OCI-LY1 (cell line): ENCODE measurements around the gene NABP2.

Experiments used
- CTCF ChIP-seq: fragments of 200-600 bp; sonication (generic), shearing (Covaris generic); IDR thresholded peaks from 2 replicates; pipeline ENCODE4 v1.5.1; 2017; ENCODE audit warnings: mild to moderate bottlenecking, antibody characterized with exemption, low read length, moderate library complexity, mixed read lengths
- EZH2 ChIP-seq: fragments of 200-600 bp; sonication (generic), shearing (Covaris generic); IDR thresholded peaks from 2 replicates; pipeline ENCODE4 v1.8.0; 2017; ENCODE audit warnings: borderline replicate concordance, mixed run types, mild to moderate bottlenecking, antibody characterized with exemption, low read length, moderate library complexity, mixed read lengths

GRCh38 chr12:56234746-56235436 is 10.7 kb downstream of the NABP2 start:
- TF ChIP-seq EZH2, result no peak
- TF ChIP-seq CTCF, result no peak
